ENCODE results near the gene GSTA3.
"Not testable (repeated sequence)": the region's sequence is repeated elsewhere in the genome, so short reads cannot be mapped to it uniquely, and the experiment has no call there.

GSTA3 gene

DNA sequence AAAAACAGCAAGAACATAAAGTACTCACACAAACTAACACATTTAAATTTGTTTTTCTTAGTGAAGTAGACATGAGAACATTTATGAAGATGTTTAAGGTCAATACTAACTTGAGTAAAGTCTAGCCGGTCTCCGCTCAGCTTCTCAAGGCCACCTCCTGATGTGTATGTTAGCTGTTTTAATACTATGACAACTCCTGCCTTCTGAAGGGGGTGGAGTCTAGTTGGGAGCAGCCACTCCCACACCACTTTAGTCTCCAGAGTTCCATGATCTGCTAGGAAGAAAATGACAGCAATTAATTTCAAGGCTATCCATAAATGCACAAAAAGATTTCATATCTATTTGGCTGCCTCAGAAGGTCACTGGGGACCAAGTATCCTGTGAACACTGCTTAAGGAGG is at the start of gene GSTA3:
GSTA3 (minus strand) TSS at position 168 of the 400 bp plus-strand sequence. CDS start 3,864 bp downstream, outside the sequence.
- no peak for DNase-seq

- DNase-seq, result no peak
These were observed 49.2 kb upstream of the GSTA3 start for GRCh38 chr6:52958546-52959255.

DNA sequence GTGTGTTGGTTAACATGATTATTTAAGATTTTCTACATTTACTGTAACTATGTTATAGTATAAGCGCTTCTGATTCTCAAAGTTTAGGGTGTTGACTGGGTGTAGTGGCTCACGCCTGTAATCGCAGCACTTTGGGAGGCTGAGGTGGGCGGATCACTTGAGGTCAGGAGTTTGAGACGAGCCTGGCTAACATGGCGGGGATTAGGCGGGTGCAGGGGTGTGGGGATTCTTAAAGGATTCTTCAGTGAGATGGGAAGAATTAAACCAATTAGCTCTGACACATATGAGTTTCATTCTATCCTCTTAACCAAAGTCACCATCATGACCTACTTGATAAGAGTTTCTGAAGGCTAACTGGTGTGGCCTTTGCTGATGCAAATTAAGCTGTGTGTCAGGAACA is 46.4 kb upstream of the GSTA3 start:
- no peak for DNase-seq

GRCh38 chr6:52953911-52954839 is 44.7 kb upstream of the GSTA3 start:
- no peak for DNase-seq

- DNase-seq, result no peak
These were observed 36.8 kb upstream of the GSTA3 start for GRCh38 chr6:52946306-52946705.

GRCh38 chr6:52942821-52943220 is 33.3 kb upstream of the GSTA3 start:
- DNase-seq, result not testable (repeated sequence)

DNA sequence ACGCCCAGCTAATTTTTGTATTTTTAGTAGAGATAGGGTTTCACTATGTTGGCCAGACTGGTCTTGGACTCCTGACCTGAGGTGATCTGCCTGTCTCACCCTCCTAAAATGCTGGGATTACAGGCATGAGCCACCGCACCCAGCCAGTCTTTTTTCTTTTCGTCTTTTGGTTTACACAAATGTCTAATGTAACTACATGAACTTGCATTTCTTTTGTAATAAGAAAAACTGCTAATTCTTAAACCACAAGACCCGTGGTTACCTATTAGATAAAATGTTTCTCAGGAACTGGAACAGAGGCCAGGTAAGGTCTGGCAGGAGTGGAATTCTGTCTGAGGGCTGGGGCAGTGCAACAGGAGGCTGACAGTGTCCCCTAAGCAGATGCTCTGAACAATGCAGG is 32.7 kb upstream of the GSTA3 start:
- DNase-seq, result no peak

DNA sequence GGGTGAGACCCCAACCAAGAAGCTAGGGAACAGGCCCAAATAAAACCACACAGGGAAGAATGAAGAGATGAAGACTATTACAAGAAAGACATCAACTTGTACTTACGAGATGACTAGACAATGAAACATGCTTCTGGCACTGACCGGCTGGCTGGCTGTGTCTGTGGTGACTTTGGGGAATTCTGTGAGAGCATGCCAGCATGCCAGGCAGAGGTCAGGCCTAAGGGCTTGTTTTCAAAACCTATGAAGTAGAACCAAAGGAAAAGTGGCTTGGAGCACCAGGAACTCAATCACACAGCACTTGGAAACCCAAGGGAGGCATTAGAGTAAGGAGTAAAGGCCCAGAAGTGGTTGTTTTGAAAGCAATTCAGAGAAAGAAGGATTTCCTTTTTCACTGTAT is 28.4 kb upstream of the GSTA3 start:
- no peak for DNase-seq

DNA sequence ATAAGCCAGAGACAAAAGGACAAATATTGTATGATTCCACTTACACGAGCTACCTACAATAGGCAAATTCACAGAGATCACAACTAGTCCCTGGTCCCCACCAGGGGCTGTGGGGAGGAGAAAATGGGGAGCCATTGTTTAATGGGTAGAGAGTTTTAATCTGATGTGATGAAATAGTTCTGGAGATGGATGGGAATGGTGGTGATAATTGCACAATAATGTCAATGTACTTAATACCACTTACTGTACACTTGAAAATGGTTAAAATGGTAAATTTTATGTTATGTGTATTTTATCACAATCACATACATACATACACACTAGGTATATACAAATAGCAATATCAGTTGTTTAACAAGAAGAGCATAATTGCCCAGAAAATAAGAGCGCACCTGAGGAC is 24.3 kb upstream of the GSTA3 start:
- DNase-seq, result no peak

DNA sequence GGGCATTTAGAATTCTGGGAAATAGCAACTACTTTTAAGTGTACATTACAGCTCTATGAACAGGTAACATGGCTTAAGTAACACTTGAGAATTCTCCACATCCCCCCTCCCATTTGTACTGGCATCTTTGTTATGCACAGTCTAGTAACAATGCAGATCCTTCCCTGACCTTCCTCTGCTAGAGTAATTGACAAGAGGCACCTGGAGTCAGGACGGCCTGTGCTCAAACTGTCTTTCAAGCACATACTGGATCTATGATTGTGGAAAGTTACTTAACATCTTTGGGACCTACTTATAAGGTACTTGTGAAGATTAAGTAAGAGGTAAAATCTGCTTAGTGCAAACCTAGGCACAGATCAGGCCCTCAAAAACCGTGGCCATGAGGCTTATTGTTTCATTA is 21.9 kb upstream of the GSTA3 start:
- DNase-seq, result no peak

- no peak for DNase-seq
These were observed 20.0 kb upstream of the GSTA3 start for GRCh38 chr6:52929321-52930164.

GRCh38 chr6:52927451-52927850 is 18.0 kb upstream of the GSTA3 start:
- DNase-seq, result no peak

GRCh38 chr6:52925919-52926792 is 16.7 kb upstream of the GSTA3 start:
- no peak for DNase-seq

DNA sequence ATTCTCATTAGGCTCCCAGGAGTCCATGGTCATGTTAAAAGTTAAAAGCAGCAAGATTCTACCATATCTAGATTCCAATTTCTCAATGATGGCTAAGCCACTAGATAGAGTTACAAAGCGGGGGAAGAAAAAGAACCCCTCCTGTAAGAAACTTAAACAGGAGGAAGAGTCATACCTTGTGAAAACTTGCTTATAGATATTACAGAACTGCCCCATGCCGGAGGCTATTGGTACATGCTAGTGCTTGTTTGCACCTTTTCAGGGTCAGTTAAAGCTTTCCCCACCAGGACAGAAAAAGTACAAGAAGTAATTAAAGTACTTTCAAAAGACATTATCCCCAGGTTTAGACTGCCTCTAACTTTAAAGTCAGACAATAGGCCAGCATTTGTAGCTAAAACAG is 15.5 kb upstream of the GSTA3 start:
- DNase-seq, result no peak

DNA sequence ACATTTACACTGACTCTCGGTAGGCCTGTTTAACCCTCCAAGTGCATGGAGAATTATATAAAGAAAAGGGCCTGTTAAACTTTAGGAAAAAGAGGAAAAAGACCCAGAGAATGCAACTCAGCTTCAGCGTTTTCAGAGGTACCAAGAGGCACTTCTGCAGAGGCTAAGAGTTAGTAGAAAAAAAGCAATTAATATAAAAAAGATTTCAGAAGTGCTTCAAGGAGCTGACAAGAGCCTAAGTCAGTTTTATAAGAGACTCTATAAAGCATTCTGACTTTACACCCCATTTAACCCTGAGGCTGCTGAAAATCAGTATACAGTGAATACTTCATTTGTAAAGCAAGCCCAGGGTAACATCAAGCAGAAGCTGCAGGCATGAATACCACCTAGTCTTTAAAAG is 14.2 kb upstream of the GSTA3 start:
- DNase-seq, result not testable (repeated sequence)

GRCh38 chr6:52922161-52922560 is 12.7 kb upstream of the GSTA3 start:
- no peak for DNase-seq

- no peak for DNase-seq
These were observed 12.2 kb upstream of the GSTA3 start for GRCh38 chr6:52921743-52922142.

DNA sequence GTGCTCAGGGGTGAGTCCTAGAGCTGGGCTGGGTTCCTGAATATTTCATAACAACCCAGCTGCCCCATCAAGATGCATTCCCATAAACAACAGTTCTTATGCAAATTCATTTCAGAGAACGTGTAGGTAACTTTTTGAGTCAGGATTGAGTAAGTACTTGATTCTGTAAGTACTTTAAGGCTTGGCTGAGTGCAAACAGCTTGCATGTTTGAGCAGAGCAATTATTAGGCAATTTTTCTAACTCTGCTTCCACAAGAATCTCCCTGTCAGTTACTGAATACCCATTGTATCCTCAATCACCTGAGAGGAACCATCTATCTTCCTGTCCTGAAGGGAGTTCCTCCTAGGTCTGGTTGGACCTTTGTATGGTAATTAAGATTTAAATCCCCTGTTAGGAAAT is 10.0 kb upstream of the GSTA3 start:
- DNase-seq, result not testable (repeated sequence)

DNA sequence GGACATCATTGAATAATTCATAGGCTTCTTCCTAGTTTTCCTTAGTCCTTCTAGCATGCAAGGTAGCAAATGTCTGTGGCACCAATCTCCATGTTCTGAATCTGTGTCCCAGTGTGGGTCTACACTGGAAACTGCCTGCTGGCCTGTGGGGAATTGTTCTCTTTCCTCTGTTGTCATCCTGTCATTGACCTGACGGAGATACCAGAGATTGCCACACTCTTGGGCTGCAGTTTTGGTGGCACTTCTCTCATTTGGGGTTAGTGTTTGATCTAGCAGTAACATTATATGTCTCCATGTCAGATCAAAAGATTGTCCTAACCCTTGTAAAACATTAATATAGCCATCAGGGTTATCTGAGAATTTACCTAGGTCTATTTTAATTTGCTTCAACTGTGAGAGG is 9.3 kb upstream of the GSTA3 start:
- DNase-seq, result not testable (repeated sequence)

GRCh38 chr6:52918027-52918686 is 8.7 kb upstream of the GSTA3 start:
- not testable (repeated sequence) for DNase-seq

GRCh38 chr6:52914516-52914915 is 5.0 kb upstream of the GSTA3 start:
- no peak for DNase-seq

DNA sequence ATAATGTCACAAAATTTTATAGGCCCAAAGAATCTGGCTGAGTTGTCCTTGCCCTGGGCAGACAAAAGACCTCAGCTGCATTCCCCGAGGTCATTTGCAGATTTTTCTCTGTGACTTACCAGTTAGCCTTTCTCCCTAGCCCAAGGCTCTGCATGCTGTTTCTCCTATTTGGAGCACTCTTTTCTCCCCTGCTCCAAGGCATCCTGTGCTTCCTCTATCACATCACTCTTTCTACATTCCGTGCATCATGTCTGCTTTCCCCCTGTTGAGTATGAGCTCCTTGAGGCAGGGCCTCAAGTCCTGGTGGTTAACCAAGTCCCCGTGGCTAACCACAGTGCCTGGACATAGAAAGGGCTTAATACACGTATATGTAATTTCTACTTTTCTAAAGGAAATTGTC is 593 bp upstream of the GSTA3 start:
- DNase-seq, result no peak

All from activated CD8-positive, alpha-beta memory T cell treated with anti-CD3 and anti-CD28 coated beads for 24 hours (primary cell).